GM18867 (cell line): ENCODE measurements around the gene RAB6A.

ENCODE experiments used
- ATAC-seq: cut with Tn5 transposase; IDR thresholded peaks from one replicate; pipeline ENCODE4 v1.9.1; 2021; ENCODE audit warnings: mild to moderate bottlenecking, moderate library complexity; ENCODE audit not compliant: unreplicated experiment

Gene RAB6A

GRCh38 chr11:73656985-73657384, 103.9 kb downstream of the RAB6A start:
- ATAC-seq: no peak

GRCh38 chr11:73655686-73656085, 105.2 kb downstream of the RAB6A start:
- no peak for ATAC-seq

GRCh38 chr11:73654482-73655021, 106.3 kb downstream of the RAB6A start:
- ATAC-seq: no peak

DNA sequence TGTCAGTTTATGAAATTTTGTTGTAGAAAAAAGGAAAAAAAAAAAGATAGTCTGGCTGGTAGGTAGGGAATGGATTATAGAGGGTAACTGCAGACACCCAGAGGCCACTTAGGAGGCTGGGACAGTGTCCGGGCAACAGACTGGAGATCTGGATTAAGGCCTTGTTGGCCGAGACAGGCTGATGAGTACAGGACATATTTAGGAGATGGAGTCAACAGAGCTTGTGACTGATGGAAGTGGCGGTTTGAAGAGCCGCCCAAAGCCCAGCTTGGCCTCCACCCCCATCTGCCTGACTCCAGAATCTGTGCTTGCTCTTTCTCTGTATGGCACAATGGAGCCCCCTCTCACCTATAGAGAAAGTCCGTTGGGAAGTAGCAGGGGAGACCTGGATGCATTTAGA, 106.9 kb downstream of the RAB6A start:
- no peak for ATAC-seq

- ATAC-seq: no peak
Observed at GRCh38 chr11:73652856-73653559, 107.9 kb downstream of the RAB6A start.

GRCh38 chr11:73652046-73652730, 108.7 kb downstream of the RAB6A start:
- ATAC-seq: no peak

DNA sequence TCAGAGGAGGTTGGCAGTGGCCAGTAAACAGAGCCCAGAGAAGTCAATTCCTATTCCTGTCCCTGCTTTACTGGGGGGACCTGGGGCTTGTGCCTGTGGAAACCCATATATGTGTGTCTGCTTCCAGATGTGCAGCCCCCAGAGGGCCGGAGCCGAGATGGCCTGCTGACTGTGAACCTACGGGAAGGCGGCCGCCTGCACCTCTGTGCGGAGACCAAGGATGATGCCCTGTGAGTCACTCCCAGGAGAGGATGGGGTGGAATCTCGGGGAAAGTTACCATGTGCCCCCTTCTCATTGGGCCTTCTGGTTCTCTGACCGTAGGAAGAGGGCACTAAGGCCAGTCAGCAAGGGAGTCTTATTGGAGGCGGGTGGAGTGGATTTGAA, 109.2 kb downstream of the RAB6A start:
- ATAC-seq: no peak

GRCh38 chr11:73651252-73651651, 109.6 kb downstream of the RAB6A start:
- no peak for ATAC-seq

- ATAC-seq: no peak
Observed at GRCh38 chr11:73650400-73650799, 110.5 kb downstream of the RAB6A start.

DNA sequence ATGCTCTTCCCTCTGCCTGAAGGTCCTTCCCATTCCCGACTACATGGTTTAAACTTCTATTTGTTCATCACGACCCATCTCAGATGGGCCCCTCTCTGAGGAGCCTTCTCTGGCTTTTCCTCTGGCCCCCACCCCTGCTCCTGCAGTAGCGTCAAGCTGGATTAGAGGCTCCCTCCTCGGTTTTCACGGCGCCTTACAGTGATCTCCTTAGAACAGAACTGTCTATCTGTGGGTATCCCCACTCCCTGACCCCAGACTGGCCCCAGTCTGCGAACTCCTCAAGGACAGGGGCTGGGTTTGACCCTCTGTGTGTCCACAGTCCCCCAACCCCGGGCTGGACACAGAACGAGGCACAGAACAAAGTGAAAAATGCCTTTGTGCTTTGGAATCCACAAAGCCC, 111.7 kb downstream of the RAB6A start:
- ATAC-seq: no peak

GRCh38 chr11:73648571-73649046, 112.3 kb downstream of the RAB6A start:
- ATAC-seq: no peak

DNA sequence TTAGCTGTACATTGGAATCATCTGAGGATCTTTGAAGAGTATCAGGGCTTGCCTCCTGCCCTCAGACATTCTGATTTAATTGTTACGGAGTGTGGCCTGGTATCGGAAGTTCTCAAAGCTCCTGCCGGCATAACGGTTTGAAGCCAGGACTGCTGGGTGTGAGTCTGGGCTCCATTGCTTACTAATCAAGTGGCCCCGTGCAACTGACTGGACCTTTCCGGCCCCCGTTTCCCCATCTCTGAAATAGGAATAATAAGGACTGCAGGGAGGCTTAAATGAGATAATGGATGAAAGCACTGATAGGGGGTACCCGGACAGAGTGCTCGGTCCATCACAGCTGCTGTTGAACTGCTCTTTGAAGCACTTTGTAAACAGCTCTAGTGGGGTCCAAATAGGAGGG, 112.8 kb downstream of the RAB6A start:
- ATAC-seq: no peak

- ATAC-seq: peak; percentile 87
Observed at GRCh38 chr11:73647459-73648100, 113.3 kb downstream of the RAB6A start.

DNA sequence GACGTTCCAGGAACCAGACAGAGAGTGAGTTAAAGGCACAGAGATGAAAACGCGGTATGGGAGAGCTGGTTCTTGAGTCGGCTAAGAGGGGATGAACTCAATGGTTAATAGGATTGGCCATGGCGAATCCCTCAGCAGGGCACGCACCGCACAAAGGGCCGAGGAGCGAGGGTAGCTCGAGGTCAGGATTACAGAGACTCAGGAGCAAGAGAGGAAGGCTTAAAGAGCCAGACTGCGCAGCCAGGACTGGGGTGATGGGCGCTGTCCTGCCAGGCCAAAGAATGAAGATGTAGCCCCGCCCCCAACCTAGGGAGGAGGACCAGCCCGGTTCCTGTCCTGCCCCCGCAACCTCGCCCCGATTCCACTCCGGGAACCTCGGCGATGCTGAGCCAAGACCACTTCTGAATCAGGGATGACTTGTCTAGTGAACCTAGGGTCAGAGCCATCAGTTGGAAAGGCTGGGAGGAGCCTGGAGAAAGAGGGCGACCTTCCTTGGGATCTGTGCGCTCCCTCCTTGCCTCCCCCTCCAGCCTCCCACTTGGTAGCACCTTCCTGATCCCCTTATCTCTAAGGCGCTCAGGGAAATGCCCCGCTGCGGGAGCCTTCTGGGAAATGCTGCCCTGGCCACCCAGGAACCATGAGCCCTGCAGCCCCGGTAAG, 114.8 kb downstream of the RAB6A start, which contains the start of gene PLEKHB1:
Gene PLEKHB1, plus strand, starts transcription at position 610 of the 660 bp plus-strand sequence. Its CDS starts 28 bp downstream, at position 638.
- no peak for ATAC-seq

GRCh38 chr11:73645121-73645969, 115.5 kb downstream of the RAB6A start:
- ATAC-seq: no peak

DNA sequence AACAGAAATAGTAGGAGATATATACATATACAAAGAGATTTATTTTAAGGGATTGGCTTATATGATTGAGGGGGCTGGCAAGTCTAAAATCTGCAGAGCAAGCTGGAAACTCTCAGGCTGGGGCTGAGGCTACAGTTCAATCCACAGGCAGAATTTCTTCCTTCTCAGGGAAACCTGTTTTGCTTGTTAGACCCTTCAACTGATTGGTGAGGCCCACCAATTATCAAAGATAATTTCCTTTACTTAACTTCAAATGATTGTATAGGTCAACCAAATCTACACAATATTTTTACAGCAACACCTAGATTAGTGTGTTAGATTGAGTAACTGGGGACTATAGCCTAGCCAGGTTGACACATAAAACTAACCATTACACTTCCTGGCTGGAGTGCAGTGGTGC, 119.2 kb downstream of the RAB6A start:
- no peak for ATAC-seq

GRCh38 chr11:73640592-73640991, 120.3 kb downstream of the RAB6A start:
- no peak for ATAC-seq

DNA sequence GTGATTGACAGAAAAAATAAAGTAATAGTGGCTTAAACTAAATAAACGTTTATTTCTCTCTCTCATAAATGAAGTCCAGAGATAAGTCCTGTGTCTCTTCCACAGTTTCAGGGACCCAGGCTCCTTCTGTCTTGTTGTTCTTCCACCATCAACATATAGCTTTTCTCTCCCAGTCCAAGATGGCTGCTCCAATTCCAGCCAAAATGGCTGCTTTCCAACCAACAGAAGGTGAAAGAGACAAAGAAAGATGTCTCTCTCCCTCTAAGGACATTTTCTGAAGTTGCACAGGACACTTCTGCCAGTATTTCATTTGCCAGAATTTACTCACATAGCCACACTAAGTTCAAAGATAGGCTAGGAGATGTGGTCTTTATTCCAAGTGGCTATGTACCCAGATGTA, 123.9 kb downstream of the RAB6A start:
- no peak for ATAC-seq

DNA sequence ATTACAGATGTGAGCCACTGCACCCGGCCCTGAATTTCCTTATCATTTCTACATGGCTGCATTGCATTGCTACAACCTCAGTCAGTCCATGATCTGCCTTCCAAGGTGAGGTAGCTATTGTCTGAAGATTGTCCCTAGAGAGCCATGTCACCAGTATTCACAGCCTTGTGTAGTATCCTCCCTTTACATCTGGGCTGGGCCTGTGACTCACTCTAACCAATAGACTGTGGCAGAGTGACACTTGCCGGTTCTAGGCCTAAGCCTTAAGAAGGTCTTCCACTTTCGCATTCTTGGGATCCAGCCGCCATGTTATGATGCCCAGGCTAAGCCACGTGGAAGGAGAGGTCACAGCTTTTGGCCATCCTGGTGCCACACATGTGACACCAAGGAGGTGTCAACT, 124.6 kb downstream of the RAB6A start:
- ATAC-seq: no peak

DNA sequence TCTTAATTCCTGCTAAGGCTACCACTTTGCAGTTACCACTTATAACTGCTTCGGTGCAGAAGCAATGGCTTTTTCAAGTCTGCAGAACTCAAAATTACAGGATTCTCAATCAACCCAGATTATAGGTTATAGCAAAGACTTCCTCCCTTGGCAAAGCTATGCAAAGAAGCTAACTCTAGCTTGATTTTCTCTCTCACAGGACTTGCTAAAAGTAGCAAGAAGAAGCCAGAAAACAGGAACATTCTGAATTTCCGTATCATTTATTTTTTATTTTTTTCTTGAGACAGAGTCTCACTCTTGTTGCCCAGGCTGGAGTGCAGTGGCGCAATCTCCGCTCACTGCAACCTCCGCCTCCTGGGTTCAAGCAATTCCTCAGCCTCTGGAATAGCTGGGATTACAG, 125.2 kb downstream of the RAB6A start:
- no peak for ATAC-seq
